ENCODE data around the gene ZMYND19. TPM values are rescaled to one million over a fixed set of nuclear protein-coding genes. Genes with fewer than 3 reads are reported as not detected.
A peak's percentile ranks its signal among the peaks of the same experiment; 100 is the strongest.

ZMYND19 gene
- total and polyA plus RNA-seq, 2 of the 8 experiments (the other 6 are each of a cell fraction or from before 2014, with no cell fraction given): 42.4 to 58.7 TPM

DNA sequence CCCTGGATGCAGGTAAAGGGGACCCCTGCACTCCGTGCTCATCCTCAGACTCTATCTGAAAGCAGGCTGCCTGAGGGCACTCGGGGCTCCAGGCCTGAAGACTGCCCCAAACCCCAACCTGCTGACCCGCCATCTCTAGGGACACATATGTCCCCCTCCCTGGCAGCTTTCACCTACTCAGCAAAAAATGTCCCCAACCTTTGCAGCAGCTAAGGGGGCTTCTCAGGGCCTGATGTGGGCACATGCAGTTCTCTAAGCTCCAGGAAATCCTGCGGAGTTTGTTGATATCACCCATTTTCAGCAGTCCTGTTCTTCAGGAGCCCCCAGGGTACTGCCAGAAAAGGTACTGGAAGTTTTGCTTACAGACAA lies 9.4 kb downstream of the ZMYND19 start:
- H3K18ac ChIP-seq (ENCODE audit: extremely low read depth, low read length): no peak overlapping the region
- H4K5ac ChIP-seq (ENCODE audit: insufficient read length, low read depth, low read length): no peak overlapping the region
- H3K4me1 ChIP-seq (replicated peaks in 1 of 4; ENCODE audit: control insufficient read depth in 3 of 4, insufficient read depth in 4 of 4, low read length in 3 of 4): peaks cover 0 to 23% (median 7%) of the 10 kb centered on the region in 4 experiments; a peak in 6 of 7 replicates
- H3K14ac ChIP-seq (ENCODE audit: insufficient read length): no peak overlapping the region
- H3K27ac ChIP-seq (ENCODE audit: low read depth, low read length): no peak overlapping the region; the same call in 1 of the 2 replicates
- peaks cover 30% of the 10 kb centered on the region for H3K79me1 ChIP-seq (ENCODE audit: low read depth, low read length)
- FAIRE-seq (no peak), DNase-seq (ENCODE audit: low read depth in 1 of 2, low spot score in 2 of 2) (no peak)
- no peak overlapping the region for H3K4ac ChIP-seq (replicated peaks; ENCODE audit: insufficient read length, low read depth, low read length)
- H2BK15ac ChIP-seq (ENCODE audit: low read length): no peak overlapping the region
- H3K56ac ChIP-seq (replicated peaks; ENCODE audit: insufficient read length, low read depth, low read length): no peak overlapping the region
- no peak overlapping the region for H3K4me3 ChIP-seq (ENCODE audit: extremely low read depth in 1 of 4, insufficient read depth in 2 of 4, low read depth in 3 of 4, low read length in 4 of 4)
- 0 out of 4 replicates have a peak overlapping the region, but pooled peaks of 1 of the 2 experiments have one; percentile 23 for H3K4me2 ChIP-seq (ENCODE audit: insufficient read depth in 1 of 2, low read depth in 2 of 2, low read length in 2 of 2)
- no peak overlapping the region for H4K91ac ChIP-seq (replicated peaks; ENCODE audit: insufficient read length, low read length)
- peaks cover 3% of the 10 kb centered on the region; the same call in 1 of the 2 replicates for H3K23me2 ChIP-seq (ENCODE audit: low read depth, low read length)
- H2BK20ac ChIP-seq (ENCODE audit: low read length): no peak overlapping the region
- POLR2A ChIA-PET (ENCODE audit: partially characterized antibody): interaction anchor here (0.7 to 4.6 kb wide), 11 partner anchors 9 to 208 kb away, joined by 3 to 45 read pairs (median 4); partner anchors contain the start of genes ARRDC1, EHMT1, EXD3 and NOXA1
- no peak overlapping the region for H4K8ac ChIP-seq (ENCODE audit: extremely low read depth, insufficient read depth, low read length)
- TF ChIP-seq PHF8 (conservative IDR thresholded peaks at IDR 0.05; ENCODE audit: low read depth, low read length) (no peak), RXRA (IDR thresholded peaks at IDR 0.05; ENCODE audit: insufficient read depth, low read depth, low read length) (no peak)
- no peak overlapping the region for H2BK12ac ChIP-seq (ENCODE audit: low read depth, low read length)
- H3K27me3 ChIP-seq (replicated peaks in 1 of 4; ENCODE audit: control insufficient read depth in 3 of 4, extremely low read depth in 1 of 4, insufficient read depth in 3 of 4, low read length in 3 of 4): no peaks in the 10 kb centered on the region
- H2AK5ac ChIP-seq (ENCODE audit: low read depth, low read length): no peak overlapping the region
- H3K36me3 ChIP-seq (ENCODE audit: control insufficient read depth in 2 of 4, insufficient read depth in 4 of 4, low read length in 3 of 4): peaks cover 12 to 50% (median 30%) of the 10 kb centered on the region in 4 experiments
- no peak overlapping the region for H2AFZ ChIP-seq (ENCODE audit: low read length)
- no peaks in the 10 kb centered on the region for H3K9me3 ChIP-seq (ENCODE audit: insufficient read depth in 2 of 2, low read depth in 1 of 2, low read length in 1 of 2)
- H2BK120ac ChIP-seq (replicated peaks; ENCODE audit: low read depth, low read length): no peak overlapping the region
- peaks cover 14 to 43% of the 10 kb centered on the region in 2 experiments for H4K20me1 ChIP-seq (replicated peaks in 1 of 2; ENCODE audit: control insufficient read depth in 1 of 2, insufficient read depth in 2 of 2, low read length in 2 of 2)
- H3K79me2 ChIP-seq (ENCODE audit: control insufficient read depth in 1 of 2, insufficient read depth in 2 of 2, low read length in 2 of 2): peaks cover 12 to 21% of the 10 kb centered on the region in 2 experiments
- no peak overlapping the region for H2BK5ac ChIP-seq (ENCODE audit: low read depth, low read length)
- 85% methylated on average over 4 of the region's 4 CpGs; no CpG with 5 or more reads in 1 of the 2 experiments for WGBS, 2 experiments (ENCODE audit: extremely low coverage in 1 of 2, insufficient coverage in 1 of 2, insufficient read length in 1 of 2, insufficient replicate concordance in 2 of 2, low coverage in 1 of 2, low lambda C conversion rate in 2 of 2, missing lambda C conversion rate in 1 of 2)
- no peak overlapping the region for H3K9ac ChIP-seq (replicated peaks in 1 of 4; ENCODE audit: extremely low read depth in 1 of 4, low read depth in 3 of 4, low read length in 3 of 4)
- CTCF ChIA-PET (ENCODE audit: partially characterized antibody): interaction anchor here (0.8 to 5.9 kb wide), 16 partner anchors 10 to 228 kb away, joined by 3 to 46 read pairs (median 6); partner anchors contain the start of genes EHMT1 and ZMYND19
- H3K23ac ChIP-seq (ENCODE audit: insufficient read length): no peak overlapping the region

Measured in H1 (cell line).